Epithelial cell of esophagus (primary cell): ENCODE measurements around the gene TAS1R3.

Experiments
- DNase-seq: peaks from one replicate; pipeline ENCODE4 v3.0.0; 2010; ENCODE audit warnings: low read depth
- H3K4me3 ChIP-seq: 2 replicates; pipeline ENCODE4 v1.5.1; 2011; ENCODE audit warnings: mild to moderate bottlenecking, low read length, control low read depth
- TF ChIP-seq, protein P1 (sequence below): IDR thresholded peaks from 2 replicates; pipeline ENCODE4 v1.5.1; 2011; ENCODE audit warnings: low read depth, mild to moderate bottlenecking, low read length, control low read depth, inconsistent platforms; ENCODE audit not compliant: insufficient read depth; ENCODE audit errors: missing control alignments

The TAS1R3 gene

DNA sequence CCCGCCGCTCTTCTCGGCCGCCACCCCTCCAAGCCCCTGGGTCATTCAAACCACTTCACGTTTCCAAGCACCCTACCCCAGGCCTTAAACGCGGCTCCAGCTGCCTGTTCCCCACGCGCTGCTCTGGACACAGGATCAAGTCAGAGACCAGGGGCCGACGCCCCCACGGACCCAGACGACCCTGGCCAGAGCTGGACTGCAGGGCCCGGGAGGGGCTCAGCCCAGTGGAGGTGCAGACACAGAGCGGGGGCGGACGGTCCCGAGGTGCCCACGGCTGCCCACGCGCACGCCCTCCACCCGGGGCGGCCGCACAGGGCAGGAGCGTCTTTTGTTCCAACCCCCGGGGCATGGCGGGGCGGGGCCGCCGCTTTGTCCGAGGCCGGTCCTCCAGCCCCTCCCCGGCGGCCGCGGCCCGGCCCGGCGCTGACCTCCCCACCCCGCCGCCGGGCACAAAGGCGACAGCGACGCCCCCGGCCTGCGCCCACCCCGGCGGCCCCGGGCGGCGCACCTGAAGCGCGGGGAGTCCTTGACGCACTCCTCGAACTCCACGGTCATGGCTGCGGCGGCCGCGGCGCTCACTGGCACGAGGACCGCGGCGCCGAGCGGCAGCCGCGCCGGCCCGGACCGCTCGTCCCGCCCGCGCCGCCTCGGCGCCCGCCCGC is 23.7 kb upstream of the TAS1R3 start:
- no peak for DNase-seq
- peak overlapping the region; percentile 78 for H3K4me3 ChIP-seq
- TF ChIP-seq, protein P1, sequence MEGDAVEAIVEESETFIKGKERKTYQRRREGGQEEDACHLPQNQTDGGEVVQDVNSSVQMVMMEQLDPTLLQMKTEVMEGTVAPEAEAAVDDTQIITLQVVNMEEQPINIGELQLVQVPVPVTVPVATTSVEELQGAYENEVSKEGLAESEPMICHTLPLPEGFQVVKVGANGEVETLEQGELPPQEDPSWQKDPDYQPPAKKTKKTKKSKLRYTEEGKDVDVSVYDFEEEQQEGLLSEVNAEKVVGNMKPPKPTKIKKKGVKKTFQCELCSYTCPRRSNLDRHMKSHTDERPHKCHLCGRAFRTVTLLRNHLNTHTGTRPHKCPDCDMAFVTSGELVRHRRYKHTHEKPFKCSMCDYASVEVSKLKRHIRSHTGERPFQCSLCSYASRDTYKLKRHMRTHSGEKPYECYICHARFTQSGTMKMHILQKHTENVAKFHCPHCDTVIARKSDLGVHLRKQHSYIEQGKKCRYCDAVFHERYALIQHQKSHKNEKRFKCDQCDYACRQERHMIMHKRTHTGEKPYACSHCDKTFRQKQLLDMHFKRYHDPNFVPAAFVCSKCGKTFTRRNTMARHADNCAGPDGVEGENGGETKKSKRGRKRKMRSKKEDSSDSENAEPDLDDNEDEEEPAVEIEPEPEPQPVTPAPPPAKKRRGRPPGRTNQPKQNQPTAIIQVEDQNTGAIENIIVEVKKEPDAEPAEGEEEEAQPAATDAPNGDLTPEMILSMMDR = no peak

DNA sequence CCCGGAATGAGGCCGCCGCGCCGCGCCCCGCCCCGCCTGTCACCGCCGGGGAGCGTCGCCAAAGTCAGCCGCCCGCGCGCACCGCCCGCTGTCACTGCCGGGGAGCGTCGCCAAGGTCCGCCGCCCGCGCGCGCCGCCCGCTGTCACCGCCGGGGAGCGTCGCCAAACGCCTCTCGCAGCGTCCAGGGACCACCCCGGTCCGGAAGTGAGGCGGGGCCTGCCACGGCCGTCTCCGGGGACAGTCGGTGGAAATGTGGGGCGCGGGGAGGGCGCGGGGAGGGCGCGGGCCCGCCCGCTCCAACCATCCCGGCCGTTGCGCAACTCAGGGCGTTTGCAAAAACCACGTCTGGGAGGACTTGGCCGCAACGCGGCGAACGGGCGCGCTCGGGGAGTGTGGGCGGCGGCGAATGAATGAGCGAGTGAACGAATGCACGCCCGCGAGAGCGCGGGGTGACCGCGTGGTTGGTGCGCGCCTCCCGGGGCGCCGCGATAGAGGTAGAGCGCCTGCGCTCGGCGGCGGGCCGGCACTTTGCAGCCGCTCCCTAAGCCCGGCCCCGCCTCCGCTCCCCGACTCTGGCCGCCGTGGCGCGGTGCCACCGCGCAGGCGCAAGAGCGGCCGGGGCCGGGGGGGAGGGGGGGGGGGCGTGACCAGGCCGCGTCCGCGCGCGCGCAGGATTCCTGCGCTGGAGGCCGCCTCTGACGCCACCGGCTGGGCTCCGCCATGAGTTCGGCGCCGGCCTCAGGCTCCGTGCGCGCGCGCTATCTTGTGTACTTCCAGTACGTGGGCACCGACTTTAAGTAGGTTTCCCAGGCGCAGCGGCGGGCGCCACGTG is 22.9 kb upstream of the TAS1R3 start, which contains the start of the genes ACAP3 and PUSL1:
TSS of gene ACAP3 (minus strand) at position 8 of the 833 bp plus-strand sequence. CDS start 115 bp downstream, outside the sequence.
TSS of gene PUSL1 (plus strand) at position 675 of the 833 bp plus-strand sequence. CDS start at position 722, 47 bp downstream.
- H3K4me3 ChIP-seq = peak within 1 kb of the TSS; percentile 78
- peak; percentile 95 for DNase-seq
- TF ChIP-seq, protein P1 = no peak

DNA sequence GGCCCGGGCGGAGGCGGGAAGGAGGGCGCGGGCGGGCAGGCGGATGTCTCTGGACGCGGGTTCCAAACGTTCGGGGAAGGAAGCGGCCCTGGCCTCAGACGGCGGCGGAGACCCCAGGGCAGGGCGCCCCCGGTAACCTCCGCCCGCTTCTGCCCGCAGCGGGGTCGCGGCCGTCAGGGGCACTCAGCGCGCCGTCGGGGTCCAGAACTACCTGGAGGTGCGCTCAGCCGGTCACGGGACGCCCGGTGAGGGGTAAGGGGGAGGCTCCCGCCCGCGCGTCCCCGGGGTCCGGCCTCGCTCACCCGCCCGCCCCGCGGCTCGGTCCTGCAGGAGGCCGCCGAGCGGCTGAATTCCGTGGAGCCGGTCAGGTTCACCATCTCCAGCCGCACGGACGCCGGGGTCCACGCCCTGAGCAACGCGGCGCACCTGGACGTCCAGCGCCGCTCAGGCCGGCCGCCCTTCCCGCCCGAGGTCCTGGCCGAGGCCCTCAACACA is 22.3 kb upstream of the TAS1R3 start:
- DNase-seq = no peak
- TF ChIP-seq, protein P1 = no peak
- peak overlapping the region; percentile 56 for H3K4me3 ChIP-seq

DNA sequence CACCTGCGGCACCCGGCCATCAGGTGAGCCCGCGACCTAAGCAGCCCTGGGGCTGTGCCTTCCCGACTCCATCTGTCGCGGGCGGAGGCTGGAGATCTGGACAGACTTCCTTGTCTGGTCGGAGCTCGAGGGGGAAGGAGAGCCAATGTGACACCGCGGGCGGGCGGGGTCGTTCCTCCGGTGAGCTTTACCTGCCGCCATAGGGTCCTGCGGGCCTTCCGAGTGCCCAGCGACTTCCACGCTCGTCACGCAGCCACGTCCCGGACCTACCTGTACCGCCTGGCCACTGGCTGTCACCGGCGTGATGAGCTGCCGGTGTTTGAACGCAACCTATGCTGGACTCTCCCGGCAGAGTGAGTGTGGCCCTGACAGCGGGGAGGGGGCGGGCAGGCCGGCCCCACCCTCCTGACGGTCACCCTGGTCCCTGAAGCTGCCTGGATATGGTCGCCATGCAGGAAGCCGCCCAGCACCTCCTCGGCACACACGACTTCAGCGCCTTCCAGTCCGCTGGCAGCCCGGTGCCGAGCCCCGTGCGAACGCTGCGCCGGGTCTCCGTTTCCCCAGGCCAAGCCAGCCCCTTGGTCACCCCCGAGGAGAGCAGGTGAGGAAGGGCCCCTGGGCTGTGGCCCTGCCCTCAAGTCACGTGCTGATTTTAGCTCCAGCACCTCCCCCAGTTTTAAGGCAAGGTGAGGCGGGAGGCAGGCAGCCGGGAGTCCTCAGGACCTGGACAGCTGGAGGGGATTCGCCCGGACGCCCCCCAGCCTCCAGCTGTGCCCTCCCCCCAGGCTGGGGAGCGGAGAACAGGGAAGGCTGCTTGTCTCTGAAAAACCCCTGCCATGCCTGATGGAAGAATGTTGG is 21.6 kb upstream of the TAS1R3 start:
- no peak for DNase-seq

DNA sequence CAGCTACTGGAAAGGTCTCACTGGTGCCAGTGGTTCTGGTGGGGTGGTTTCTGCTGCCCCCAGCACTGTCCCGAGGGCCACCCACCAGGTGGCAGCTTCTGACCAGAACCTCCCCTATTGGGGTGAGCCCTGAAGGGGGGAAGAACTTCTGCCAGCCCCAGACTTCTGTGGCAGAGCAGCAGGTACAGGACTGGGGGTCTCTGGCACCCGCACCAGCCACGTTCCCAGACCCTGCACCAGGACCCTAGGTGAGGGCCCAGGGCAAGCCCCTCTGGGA is 21.0 kb upstream of the TAS1R3 start:
- TF ChIP-seq, protein P1 = no peak
- peak overlapping the region; percentile 56 for H3K4me3 ChIP-seq
- DNase-seq = no peak

More for the DNA sequence above, 21.6 kb upstream of the TAS1R3 start:
- TF ChIP-seq, protein P1 = no peak
- H3K4me3 ChIP-seq = peak overlapping the region; percentile 56

DNA sequence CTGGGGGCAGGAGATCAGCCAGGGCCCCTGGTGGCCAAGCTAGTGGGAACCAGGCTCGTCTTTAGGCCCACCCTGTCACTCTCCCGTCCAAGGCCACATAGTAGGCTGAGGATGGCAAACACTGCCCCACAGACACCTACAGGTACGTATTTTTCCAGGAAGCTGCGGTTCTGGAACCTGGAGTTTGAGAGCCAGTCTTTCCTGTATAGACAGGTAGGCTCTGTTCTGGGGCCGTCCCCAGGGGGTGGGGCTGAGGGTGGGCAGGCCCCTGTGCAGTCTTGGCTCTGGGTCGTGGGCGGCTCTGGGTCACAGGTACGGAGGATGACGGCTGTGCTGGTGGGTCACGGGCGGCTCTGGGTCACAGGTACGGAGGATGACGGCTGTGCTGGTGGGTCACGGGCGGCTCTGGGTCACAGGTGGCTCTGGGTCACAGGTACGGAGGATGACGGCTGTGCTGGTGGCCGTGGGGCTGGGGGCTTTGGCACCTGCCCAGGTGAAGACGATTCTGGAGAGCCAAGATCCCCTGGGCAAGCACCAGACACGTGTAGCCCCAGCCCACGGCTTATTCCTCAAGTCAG is 20.5 kb upstream of the TAS1R3 start:
- no peak overlapping the region for H3K4me3 ChIP-seq
- TF ChIP-seq, protein P1 = no peak
- DNase-seq = peak; percentile 57
